ENCODE data around the gene SEC22A.

The SEC22A gene

DNA sequence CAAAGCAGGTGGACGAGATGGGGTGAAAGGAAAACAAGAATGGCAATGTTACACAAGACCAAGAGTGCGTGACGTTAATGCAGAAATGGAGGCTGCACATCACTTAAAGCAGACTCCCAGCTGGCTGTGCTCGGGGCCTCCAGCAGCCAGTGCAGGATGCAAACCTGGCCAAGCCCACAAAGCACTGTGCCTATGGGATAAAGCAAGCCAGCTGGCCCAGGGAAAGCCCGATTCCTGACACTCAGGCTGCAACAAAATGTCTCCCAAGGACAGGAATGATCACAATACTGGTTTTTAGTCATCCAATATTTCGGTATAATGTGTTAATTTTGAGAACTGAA, 86.2 kb downstream of the SEC22A start:
- Histone ChIP-seq H3K9ac (ENCODE audit: low read depth, low read length, poor library complexity, severe bottlenecking) (no peak overlapping the region), H4K20me1 (ENCODE audit: insufficient read depth, low read length, poor library complexity, severe bottlenecking) (no peaks in the 10 kb centered on the region), H2AFZ (ENCODE audit: low read length) (no peak overlapping the region), H3K4me1 (ENCODE audit: insufficient read depth, low read length, poor library complexity, severe bottlenecking) (no peaks in the 10 kb centered on the region), H3K9me2 (replicated peaks; ENCODE audit: low read depth, low read length) (no peaks in the 10 kb centered on the region), H3K9me3 (ENCODE audit: insufficient read depth, low read depth, low read length) (no peaks in the 10 kb centered on the region), H3K36me3 (ENCODE audit: insufficient read depth, low read length) (no peaks in the 10 kb centered on the region), H3K4me2 (ENCODE audit: low read depth, low read length, poor library complexity, severe bottlenecking) (no peak overlapping the region), H3K27me3 (ENCODE audit: insufficient read depth, low read length, poor library complexity, severe bottlenecking) (no peaks in the 10 kb centered on the region), H3K4me3 (ENCODE audit: low read length, poor library complexity, severe bottlenecking) (no peak overlapping the region), H3K79me2 (ENCODE audit: insufficient read depth, low read length) (no peaks in the 10 kb centered on the region), H3F3A (ENCODE audit: low read depth) (no peaks in the 10 kb centered on the region)
- TF ChIP-seq, protein P1, sequence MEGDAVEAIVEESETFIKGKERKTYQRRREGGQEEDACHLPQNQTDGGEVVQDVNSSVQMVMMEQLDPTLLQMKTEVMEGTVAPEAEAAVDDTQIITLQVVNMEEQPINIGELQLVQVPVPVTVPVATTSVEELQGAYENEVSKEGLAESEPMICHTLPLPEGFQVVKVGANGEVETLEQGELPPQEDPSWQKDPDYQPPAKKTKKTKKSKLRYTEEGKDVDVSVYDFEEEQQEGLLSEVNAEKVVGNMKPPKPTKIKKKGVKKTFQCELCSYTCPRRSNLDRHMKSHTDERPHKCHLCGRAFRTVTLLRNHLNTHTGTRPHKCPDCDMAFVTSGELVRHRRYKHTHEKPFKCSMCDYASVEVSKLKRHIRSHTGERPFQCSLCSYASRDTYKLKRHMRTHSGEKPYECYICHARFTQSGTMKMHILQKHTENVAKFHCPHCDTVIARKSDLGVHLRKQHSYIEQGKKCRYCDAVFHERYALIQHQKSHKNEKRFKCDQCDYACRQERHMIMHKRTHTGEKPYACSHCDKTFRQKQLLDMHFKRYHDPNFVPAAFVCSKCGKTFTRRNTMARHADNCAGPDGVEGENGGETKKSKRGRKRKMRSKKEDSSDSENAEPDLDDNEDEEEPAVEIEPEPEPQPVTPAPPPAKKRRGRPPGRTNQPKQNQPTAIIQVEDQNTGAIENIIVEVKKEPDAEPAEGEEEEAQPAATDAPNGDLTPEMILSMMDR (conservative IDR thresholded peaks at IDR 0.05; ENCODE audit: low read length), result no peak
- TF ChIP-seq EZH2phosphoT487 (IDR thresholded peaks at IDR 0.05; ENCODE audit: borderline replicate concordance), result no peak

DNA sequence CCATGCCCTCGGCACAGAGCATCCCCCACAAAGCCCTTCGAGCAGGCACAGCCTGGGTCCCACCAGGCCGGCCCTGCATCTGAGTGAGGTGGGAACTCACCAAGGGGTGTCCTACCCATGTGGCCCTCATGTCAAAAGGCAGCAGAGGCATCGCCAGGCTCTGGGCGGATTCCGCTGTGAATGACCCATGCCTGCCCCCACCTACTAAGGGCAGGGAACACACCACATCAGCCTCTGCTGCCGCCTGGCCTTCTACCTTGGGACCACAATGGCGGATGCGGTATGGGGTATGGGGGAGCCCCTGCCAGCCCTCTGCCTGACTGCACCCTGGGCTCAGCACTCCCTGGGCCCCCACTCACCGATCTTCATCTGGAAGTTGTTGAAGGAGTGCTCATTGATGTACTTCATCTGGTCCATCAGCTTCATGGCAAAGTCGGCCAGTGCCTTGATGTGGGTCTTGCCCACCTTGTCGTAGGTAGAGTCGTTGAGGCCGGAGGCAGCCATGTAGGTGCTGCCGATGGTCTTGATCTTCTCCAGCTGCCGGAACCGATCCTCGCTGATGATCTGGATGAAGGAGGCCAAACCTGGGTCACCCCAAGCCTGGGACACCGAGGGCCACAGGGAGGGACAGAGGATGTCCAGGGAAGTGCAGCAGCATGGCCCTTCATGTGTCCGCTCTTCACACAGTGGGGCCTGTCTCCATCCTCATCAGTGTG, 87.8 kb downstream of the SEC22A start:
- Histone ChIP-seq H3K9me3 (ENCODE audit: insufficient read depth, low read depth, low read length) (no peaks in the 10 kb centered on the region), H3K4me3 (ENCODE audit: low read length, poor library complexity, severe bottlenecking) (no peak overlapping the region), H3K36me3 (ENCODE audit: insufficient read depth, low read length) (no peaks in the 10 kb centered on the region), H3K27me3 (ENCODE audit: insufficient read depth, low read length, poor library complexity, severe bottlenecking) (no peaks in the 10 kb centered on the region), H3F3A (ENCODE audit: low read depth) (no peaks in the 10 kb centered on the region), H2AFZ (ENCODE audit: low read length) (no peak overlapping the region), H3K9ac (ENCODE audit: low read depth, low read length, poor library complexity, severe bottlenecking) (no peak overlapping the region), H3K9me2 (replicated peaks; ENCODE audit: low read depth, low read length) (no peaks in the 10 kb centered on the region), H3K79me2 (ENCODE audit: insufficient read depth, low read length) (no peaks in the 10 kb centered on the region), H4K20me1 (ENCODE audit: insufficient read depth, low read length, poor library complexity, severe bottlenecking) (no peaks in the 10 kb centered on the region), H3K4me1 (ENCODE audit: insufficient read depth, low read length, poor library complexity, severe bottlenecking) (no peaks in the 10 kb centered on the region), H3K4me2 (ENCODE audit: low read depth, low read length, poor library complexity, severe bottlenecking) (no peak overlapping the region)
- TF ChIP-seq, protein P1 (conservative IDR thresholded peaks at IDR 0.05; ENCODE audit: low read length), result no peak
- TF ChIP-seq EZH2phosphoT487 (IDR thresholded peaks at IDR 0.05; ENCODE audit: borderline replicate concordance), result no peak

DNA sequence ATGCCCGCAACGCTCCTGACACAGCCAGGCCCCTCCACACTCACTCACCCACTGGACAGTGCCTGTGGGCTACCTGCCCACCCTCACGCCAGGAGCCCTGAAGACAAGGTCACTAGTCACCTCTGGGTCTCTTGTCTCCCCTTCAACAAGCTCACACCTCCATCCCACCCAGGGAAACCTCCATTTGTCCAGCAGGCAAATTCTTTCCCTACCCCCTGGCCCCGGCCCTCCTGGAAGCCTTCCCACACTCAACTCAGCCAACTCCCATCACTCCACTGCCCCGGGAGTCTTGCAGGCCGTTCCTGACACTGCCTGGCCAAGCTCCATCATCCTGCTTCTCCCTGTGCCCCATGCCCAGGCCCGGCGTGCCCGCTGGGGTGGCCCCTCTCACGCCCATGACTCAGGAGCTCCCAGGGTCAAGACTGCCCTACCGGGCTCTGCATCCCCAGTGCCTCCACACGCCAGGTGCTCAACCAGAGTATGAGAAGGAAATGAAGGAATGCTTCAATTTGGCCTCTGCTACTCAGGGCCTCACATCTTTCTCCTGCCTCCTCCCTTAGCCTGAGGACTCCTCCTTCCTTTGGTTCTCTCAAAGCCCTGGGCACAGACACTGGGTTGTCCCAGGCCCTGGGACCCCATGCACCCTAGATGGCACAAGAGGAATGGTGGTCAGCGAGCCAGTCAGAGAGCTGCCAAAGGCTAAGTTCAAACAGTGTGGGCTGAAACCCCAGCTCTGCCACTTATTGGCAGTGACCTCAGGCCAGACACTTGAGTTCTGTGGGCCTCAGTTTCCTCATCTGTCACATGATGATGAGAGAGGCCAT, 88.6 kb downstream of the SEC22A start:
- no peaks in the 10 kb centered on the region for H3F3A ChIP-seq (ENCODE audit: low read depth)
- no peaks in the 10 kb centered on the region for H3K9me3 ChIP-seq (ENCODE audit: insufficient read depth, low read depth, low read length)
- no peaks in the 10 kb centered on the region for H3K9me2 ChIP-seq (replicated peaks; ENCODE audit: low read depth, low read length)
- no peak overlapping the region for H3K4me2 ChIP-seq (ENCODE audit: low read depth, low read length, poor library complexity, severe bottlenecking)
- no peak for TF ChIP-seq EZH2phosphoT487 (IDR thresholded peaks at IDR 0.05; ENCODE audit: borderline replicate concordance)
- TF ChIP-seq, protein P1 (conservative IDR thresholded peaks at IDR 0.05; ENCODE audit: low read length), result no peak
- H3K27me3 ChIP-seq (ENCODE audit: insufficient read depth, low read length, poor library complexity, severe bottlenecking), result no peaks in the 10 kb centered on the region
- no peak overlapping the region for H3K9ac ChIP-seq (ENCODE audit: low read depth, low read length, poor library complexity, severe bottlenecking)
- no peaks in the 10 kb centered on the region for H3K79me2 ChIP-seq (ENCODE audit: insufficient read depth, low read length)
- H4K20me1 ChIP-seq (ENCODE audit: insufficient read depth, low read length, poor library complexity, severe bottlenecking), result no peaks in the 10 kb centered on the region
- no peaks in the 10 kb centered on the region for H3K4me1 ChIP-seq (ENCODE audit: insufficient read depth, low read length, poor library complexity, severe bottlenecking)
- H3K36me3 ChIP-seq (ENCODE audit: insufficient read depth, low read length), result no peaks in the 10 kb centered on the region
- no peak overlapping the region for H2AFZ ChIP-seq (ENCODE audit: low read length)
- H3K4me3 ChIP-seq (ENCODE audit: low read length, poor library complexity, severe bottlenecking), result no peak overlapping the region
